Right atrium auricular region (tissue), 2 donors: ENCODE measurements around the gene SIDT1. TPM values are rescaled to one million over a fixed set of nuclear protein-coding genes. Genes with fewer than 3 reads are reported as not detected.

Source experiments
- DNase-seq: peaks from one replicate; pipeline ENCODE4 v3.0.0-alpha.2; 2019; ENCODE audit warnings: low spot score
- H3K27ac ChIP-seq, 2 donors: fragments of 200-600 bp; sonication (generic); 1 replicate in 1 of 2; 2 replicates in 1 of 2; pipeline ENCODE4 v1.5.1; 2016 to 2019
- H3K27me3 ChIP-seq, 2 donors: fragments of 200-600 bp; sonication (generic); one replicate each; pipeline versions ENCODE4 v1.5.1 to v1.6.0; 2017 to 2019
- H3K36me3 ChIP-seq: fragments of 200-600 bp; sonication (generic); one replicate; pipeline ENCODE4 v1.5.1; 2016
- H3K4me1 ChIP-seq, 2 donors: fragments of 200-600 bp; sonication (generic); one replicate each; pipeline versions ENCODE4 v1.5.1 to v1.6.0; 2017 to 2019
- H3K4me3 ChIP-seq, 2 donors: fragments of 200-600 bp; sonication (generic); 1 replicate in 1 of 2; 2 replicates in 1 of 2; pipeline ENCODE4 v1.5.1; 2017 to 2019; ENCODE audit warnings: mild to moderate bottlenecking in 1 of 2, moderate library complexity in 1 of 2
- H3K9me3 ChIP-seq, 2 donors: fragments of 200-600 bp; sonication (generic); one replicate each; pipeline ENCODE4 v1.5.1; 2019
- total RNA-seq, 2 donors: library from RNA; depleted of rRNA; stranded (reverse); fragments of >200 nt; gene quantifications; one replicate each; pipeline ENCODE4 v1.1.0, GENCODE V29; 2016
- TF ChIP-seq, protein P1 (sequence below), 2 donors: fragments of 200-600 bp; sonication (generic); IDR thresholded peaks; one replicate each; pipeline ENCODE4 v1.5.1; 2019; ENCODE audit warnings: antibody characterized with exemption in 2 of 2

Gene SIDT1
- total RNA-seq, 2 donors from 2014 or later: 0.15 to 0.16 TPM

GRCh38 chr3:113548501-113548900 lies 16.1 kb downstream of the SIDT1 start:
- DNase-seq: no peak
- Histone ChIP-seq H3K4me3 (no peak overlapping the region), H3K36me3 (no peaks in the 10 kb centered on the region), H3K9me3 (peaks cover 0 to 10% of the 10 kb centered on the region in 2 donors), H3K27ac (no peak overlapping the region), H3K27me3 (no peaks in the 10 kb centered on the region), H3K4me1 (no peaks in the 10 kb centered on the region)
- TF ChIP-seq, protein P1, sequence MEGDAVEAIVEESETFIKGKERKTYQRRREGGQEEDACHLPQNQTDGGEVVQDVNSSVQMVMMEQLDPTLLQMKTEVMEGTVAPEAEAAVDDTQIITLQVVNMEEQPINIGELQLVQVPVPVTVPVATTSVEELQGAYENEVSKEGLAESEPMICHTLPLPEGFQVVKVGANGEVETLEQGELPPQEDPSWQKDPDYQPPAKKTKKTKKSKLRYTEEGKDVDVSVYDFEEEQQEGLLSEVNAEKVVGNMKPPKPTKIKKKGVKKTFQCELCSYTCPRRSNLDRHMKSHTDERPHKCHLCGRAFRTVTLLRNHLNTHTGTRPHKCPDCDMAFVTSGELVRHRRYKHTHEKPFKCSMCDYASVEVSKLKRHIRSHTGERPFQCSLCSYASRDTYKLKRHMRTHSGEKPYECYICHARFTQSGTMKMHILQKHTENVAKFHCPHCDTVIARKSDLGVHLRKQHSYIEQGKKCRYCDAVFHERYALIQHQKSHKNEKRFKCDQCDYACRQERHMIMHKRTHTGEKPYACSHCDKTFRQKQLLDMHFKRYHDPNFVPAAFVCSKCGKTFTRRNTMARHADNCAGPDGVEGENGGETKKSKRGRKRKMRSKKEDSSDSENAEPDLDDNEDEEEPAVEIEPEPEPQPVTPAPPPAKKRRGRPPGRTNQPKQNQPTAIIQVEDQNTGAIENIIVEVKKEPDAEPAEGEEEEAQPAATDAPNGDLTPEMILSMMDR (IDR thresholded peaks at IDR 0.05): no peak

- DNase-seq: no peak
- TF ChIP-seq, protein P1 (IDR thresholded peaks at IDR 0.05): no peak
These were observed 19.5 kb downstream of the SIDT1 start for GRCh38 chr3:113551820-113552219.

DNA sequence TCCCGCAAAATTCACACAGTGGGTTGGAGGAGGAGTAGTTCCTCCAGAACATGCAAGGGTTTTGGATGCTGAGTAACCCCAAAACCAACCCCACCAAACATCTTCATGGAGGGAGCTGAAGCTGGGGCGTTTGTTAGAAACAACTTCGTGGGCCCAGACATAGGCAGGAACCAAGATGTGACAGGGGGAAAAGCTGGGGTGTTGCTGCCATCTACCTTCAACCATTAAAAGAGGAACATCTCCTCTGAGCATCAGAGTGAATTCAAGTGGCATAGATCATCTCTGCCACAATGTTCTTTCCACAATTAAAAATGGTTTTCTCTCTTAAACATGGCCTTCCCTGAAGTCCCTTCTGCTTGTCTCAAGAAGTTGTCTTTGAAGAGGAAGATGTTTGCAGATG lies 20.5 kb downstream of the SIDT1 start:
- Histone ChIP-seq H3K4me3 (no peak overlapping the region), H3K4me1 (no peaks in the 10 kb centered on the region), H3K36me3 (no peaks in the 10 kb centered on the region), H3K27me3 (no peaks in the 10 kb centered on the region), H3K9me3 (peaks cover 0 to 10% of the 10 kb centered on the region in 2 donors), H3K27ac (no peak overlapping the region)
- no peak for DNase-seq
- TF ChIP-seq, protein P1 (IDR thresholded peaks at IDR 0.05): no peak

More at GRCh38 chr3:113551820-113552219, 19.5 kb downstream of the SIDT1 start:
- peaks cover 0 to 10% of the 10 kb centered on the region in 2 donors for H3K9me3 ChIP-seq
- no peak overlapping the region for H3K27ac ChIP-seq
- no peaks in the 10 kb centered on the region for H3K27me3 ChIP-seq
- no peaks in the 10 kb centered on the region for H3K4me1 ChIP-seq
- no peaks in the 10 kb centered on the region for H3K36me3 ChIP-seq
- H3K4me3 ChIP-seq: no peak overlapping the region

GRCh38 chr3:113555138-113555537 lies 22.8 kb downstream of the SIDT1 start:
- no peak overlapping the region for H3K27ac ChIP-seq
- no peak overlapping the region for H3K4me3 ChIP-seq
- no peaks in the 10 kb centered on the region for H3K4me1 ChIP-seq
- DNase-seq: no peak
- no peaks in the 10 kb centered on the region for H3K36me3 ChIP-seq
- no peaks in the 10 kb centered on the region for H3K27me3 ChIP-seq
- TF ChIP-seq, protein P1 (IDR thresholded peaks at IDR 0.05): no peak
- H3K9me3 ChIP-seq: no peaks in the 10 kb centered on the region

- H3K4me3 ChIP-seq: no peak overlapping the region
- TF ChIP-seq, protein P1 (IDR thresholded peaks at IDR 0.05): no peak
- H3K27ac ChIP-seq: no peak overlapping the region
- H3K27me3 ChIP-seq: no peaks in the 10 kb centered on the region
- H3K4me1 ChIP-seq: no peaks in the 10 kb centered on the region
- DNase-seq: no peak
- no peaks in the 10 kb centered on the region for H3K36me3 ChIP-seq
- H3K9me3 ChIP-seq: no peaks in the 10 kb centered on the region
These were observed 24.1 kb downstream of the SIDT1 start for GRCh38 chr3:113556316-113556945.

DNA sequence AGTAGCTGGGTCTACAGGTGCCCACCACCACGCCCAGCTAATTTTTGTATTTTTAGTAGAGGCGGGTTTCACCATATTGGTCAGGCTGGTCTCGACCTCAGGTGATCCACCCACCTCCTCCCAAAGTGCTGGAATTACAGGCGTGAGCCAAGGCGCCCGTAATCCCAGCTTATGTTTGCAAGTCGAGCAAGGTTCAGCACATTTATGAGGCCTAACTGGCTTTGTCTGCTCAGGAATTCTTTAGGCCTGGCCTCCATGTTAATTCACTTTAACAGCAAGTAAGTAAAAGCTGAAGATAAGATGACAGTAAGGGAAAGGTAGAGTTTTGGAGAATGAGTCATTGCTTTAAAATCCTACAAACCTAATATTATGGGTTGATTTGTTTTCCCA lies 24.6 kb downstream of the SIDT1 start:
- no peaks in the 10 kb centered on the region for H3K27me3 ChIP-seq
- no peaks in the 10 kb centered on the region for H3K9me3 ChIP-seq
- no peak overlapping the region for H3K4me3 ChIP-seq
- TF ChIP-seq, protein P1 (IDR thresholded peaks at IDR 0.05): no peak
- H3K36me3 ChIP-seq: no peaks in the 10 kb centered on the region
- H3K4me1 ChIP-seq: no peaks in the 10 kb centered on the region
- no peak for DNase-seq
- H3K27ac ChIP-seq: no peak overlapping the region
